ENCODE results near the gene SPATC1L.
"Not testable (repeated sequence)": the region's sequence is repeated elsewhere in the genome, so short reads cannot be mapped to it uniquely, and the experiment has no call there.

Gene SPATC1L

DNA sequence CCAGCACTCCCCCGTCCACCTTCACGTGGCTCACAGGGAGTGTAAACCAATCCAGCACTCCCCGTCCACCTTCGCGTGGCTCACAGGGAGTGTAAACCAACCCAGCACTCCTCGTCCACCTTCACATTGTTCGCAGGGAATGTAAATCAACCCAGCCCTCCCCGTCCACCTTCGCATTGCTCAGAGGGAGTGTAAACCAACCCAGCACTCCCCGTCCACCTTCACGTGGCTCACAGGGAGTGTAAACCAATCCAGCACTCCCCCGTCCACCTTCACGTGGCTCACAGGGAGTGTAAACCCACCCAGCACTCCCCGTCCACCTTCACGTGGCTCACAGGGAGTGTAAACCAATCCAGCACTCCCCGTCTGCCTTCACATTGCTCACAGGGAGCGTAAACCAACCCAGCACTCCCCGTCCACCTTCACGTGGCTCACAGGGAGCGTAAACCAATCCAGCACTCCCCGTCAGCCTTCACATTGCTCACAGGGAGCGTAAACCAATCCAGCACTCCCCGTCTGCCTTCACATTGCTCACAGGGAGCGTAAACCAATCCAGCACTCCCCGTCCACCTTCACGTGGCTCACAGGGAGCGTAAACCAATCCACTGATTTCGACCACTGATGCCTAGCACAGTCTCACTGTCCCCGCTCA lies 43.8 kb downstream of the SPATC1L start:
- CTCF ChIA-PET: interaction anchor here (0.7 kb wide), 1 partner anchor 144 kb away, joined by 3 read pairs; no protein-coding TSS in a partner anchor

DNA sequence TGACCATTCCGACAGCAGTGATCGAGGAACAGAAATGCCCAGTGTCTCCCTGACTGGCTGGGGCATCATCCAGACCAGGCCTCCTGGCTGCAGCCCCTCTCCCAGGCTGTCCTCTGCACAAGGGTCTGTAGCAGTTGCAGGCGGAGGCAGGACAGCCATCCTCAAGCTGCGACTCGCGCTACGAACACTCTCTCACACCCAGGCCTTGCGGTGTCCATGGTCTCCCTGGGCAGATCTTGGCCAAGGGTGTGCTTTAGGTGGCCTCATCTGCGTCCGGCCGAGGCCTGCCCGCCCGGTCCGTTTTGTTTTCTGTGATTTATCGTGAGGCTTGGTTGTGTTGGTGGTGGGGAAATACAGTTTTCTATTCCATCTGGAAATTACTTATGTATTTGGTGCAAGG lies 44.6 kb downstream of the SPATC1L start:
- Mint-ChIP-seq H3K27ac (no peak overlapping the region), H3K9me3 (no peaks in the 10 kb centered on the region), H3K36me3 (no peaks in the 10 kb centered on the region), H3K4me3 (no peak overlapping the region), H3K27me3 (peaks cover 13% of the 10 kb centered on the region), H3K4me1 (peaks cover 8% of the 10 kb centered on the region)
- DNase-seq: no peak
- CTCF ChIA-PET: no interaction called here

More for the DNA sequence above, 43.8 kb downstream of the SPATC1L start:
- not testable (repeated sequence) for H3K9me3 Mint-ChIP-seq, H3K4me3 Mint-ChIP-seq, H3K36me3 Mint-ChIP-seq, DNase-seq, H3K27ac Mint-ChIP-seq
- peaks cover 13% of the 10 kb centered on the region for H3K27me3 Mint-ChIP-seq
- H3K4me1 Mint-ChIP-seq: peaks cover 11% of the 10 kb centered on the region

DNA sequence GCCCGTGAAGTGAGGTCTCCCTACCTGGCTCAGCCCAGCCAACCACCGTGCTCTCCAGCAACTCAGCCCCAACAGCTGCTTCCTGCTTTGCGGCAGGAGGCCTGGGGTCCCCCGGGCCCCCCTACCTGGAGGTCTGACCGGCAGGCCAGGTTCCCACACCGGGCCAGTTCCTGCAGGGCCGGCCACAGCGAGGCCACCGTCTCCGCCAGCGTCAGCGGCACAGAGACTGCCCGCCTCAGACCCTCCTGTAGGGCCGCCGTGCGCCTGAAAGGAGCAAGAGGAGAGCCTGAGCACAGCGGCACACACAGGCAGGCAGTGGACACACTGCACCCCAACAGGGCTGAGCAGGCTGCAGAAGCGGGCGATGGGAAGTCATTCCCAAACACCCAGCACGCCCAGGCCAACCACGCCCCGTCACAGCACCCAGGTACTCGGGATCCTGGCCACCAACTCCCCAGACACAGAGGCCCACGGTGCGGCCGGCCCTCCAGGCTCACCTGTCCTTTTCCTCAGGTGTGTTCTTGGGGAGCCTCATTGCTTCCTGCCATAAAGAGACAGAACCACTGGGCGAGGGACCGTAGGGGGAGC lies 45.8 kb downstream of the SPATC1L start:
- Mint-ChIP-seq H3K9me3 (no peaks in the 10 kb centered on the region), H3K36me3 (no peaks in the 10 kb centered on the region), H3K4me3 (no peak overlapping the region), H3K27me3 (peaks cover 13% of the 10 kb centered on the region), H3K4me1 (peaks cover 1% of the 10 kb centered on the region), H3K27ac (no peak overlapping the region)
- CTCF ChIA-PET: no interaction called here
- no peak for DNase-seq

DNA sequence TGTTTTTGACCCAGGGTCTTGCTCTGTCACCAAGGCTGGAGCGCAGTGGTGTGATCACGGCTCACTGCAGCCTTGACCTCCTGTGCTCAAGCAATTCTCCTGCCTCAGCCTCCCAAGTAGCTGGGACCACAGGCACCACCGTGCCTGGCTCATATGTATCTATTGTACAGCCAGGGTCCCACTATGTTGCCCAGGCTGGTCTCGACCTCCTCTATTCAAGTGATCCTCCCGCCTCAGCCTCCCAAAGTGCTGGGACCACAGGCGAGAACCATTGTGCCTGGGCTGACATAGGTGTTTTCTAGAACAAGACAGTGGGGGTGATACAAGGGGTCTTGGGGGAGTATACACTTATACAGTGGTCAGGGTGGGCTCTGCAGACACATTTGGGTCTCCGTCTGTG lies 46.4 kb downstream of the SPATC1L start:
- Mint-ChIP-seq H3K36me3 (no peaks in the 10 kb centered on the region), H3K9me3 (no peaks in the 10 kb centered on the region), H3K27ac (no peak overlapping the region), H3K4me1 (no peaks in the 10 kb centered on the region), H3K4me3 (no peak overlapping the region), H3K27me3 (peaks cover 13% of the 10 kb centered on the region)
- CTCF ChIA-PET: interaction anchor here (0.7 kb wide), 1 partner anchor 9 kb away, joined by 3 read pairs; no protein-coding TSS in a partner anchor
- DNase-seq: no peak

DNA sequence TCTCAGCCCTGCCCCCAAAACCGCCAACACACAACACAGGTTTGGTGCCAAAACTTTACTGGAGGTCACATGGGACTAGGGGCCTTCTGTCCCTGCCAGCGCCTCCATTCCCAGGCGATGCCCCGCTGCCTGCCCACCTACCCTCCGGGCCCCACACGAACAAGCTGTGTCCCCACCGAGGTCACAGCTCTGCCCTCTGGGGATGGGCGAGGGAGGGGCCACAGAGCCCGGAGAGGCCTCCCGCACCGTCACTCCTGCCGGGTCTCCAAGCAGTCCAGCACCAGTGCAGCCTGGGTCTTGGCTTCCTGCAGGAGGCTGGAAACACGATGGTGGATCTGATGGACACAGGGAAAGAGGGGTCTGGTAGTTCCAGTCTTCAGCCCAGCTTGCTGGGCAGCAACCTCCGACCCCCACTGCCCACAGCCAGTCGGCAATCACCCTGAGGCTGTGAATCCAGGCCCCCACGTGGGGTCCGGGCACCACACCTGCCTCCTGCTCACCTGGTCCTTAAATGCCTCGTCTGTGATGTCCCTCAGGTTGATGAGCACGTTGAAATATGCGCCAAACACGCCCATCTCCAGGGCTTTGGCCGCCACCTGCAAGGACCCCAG lies 47.4 kb downstream of the SPATC1L start:
- no peaks in the 10 kb centered on the region for H3K36me3 Mint-ChIP-seq
- CTCF ChIA-PET: no interaction called here
- no peaks in the 10 kb centered on the region for H3K9me3 Mint-ChIP-seq
- H3K27me3 Mint-ChIP-seq: peaks cover 13% of the 10 kb centered on the region
- no peak overlapping the region for H3K4me3 Mint-ChIP-seq
- no peak for DNase-seq
- H3K4me1 Mint-ChIP-seq: no peaks in the 10 kb centered on the region
- no peak overlapping the region for H3K27ac Mint-ChIP-seq

DNA sequence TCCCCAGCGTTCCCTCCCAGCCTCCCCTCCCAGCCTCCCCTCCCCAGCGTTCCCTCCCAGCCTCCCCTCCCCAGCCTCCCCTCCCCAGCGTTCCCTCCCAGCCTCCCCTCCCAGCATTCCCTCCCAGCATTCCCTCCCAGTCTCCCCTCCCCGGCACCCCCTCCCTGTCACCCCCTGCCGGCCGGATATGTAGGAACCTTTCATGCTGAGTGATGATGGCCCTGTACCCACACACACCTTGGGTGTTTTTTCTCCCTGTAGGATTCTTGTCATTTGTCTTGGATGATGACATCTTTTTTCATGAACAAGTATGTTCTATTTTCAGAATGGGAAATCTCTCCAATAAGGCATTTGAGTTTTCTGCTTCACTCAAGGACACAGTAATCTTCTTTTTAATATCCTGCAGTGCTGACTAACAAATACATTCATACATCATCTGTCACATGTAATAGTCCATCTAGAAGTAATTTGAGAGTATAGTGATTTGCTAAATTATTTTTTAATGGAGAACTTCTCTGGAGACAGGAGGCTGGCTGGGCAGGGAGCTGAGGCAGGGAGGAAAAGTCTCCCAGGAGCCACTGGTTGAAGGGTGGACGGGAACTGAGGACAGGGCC lies 48.4 kb downstream of the SPATC1L start:
- H3K4me1 Mint-ChIP-seq: no peaks in the 10 kb centered on the region
- CTCF ChIA-PET: no interaction called here
- no peak overlapping the region for H3K27ac Mint-ChIP-seq
- no peak for DNase-seq
- H3K36me3 Mint-ChIP-seq: no peaks in the 10 kb centered on the region
- peaks cover 13% of the 10 kb centered on the region for H3K27me3 Mint-ChIP-seq
- no peaks in the 10 kb centered on the region for H3K9me3 Mint-ChIP-seq
- no peak overlapping the region for H3K4me3 Mint-ChIP-seq

DNA sequence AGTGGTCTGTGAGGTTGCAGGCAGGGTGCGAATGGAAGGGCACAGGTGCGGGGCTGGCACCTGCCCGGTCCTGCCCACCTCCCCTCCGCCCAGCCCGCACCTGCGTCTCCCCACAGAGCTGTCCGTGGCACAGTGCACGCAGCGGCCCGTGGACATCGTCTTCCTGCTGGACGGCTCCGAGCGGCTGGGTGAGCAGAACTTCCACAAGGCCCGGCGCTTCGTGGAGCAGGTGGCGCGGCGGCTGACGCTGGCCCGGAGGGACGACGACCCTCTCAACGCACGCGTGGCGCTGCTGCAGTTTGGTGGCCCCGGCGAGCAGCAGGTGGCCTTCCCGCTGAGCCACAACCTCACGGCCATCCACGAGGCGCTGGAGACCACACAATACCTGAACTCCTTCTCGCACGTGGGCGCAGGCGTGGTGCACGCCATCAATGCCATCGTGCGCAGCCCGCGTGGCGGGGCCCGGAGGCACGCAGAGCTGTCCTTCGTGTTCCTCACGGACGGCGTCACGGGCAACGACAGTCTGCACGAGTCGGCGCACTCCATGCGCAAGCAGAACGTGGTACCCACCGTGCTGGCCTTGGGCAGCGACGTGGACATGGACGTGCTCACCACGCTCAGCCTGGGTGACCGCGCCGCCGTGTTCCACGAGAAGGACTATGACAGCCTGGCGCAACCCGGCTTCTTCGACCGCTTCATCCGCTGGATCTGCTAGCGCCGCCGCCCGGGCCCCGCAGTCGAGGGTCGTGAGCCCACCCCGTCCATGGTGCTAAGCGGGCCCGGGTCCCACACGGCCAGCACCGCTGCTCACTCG lies 52.2 kb downstream of the SPATC1L start:
- DNase-seq: no peak
- no peaks in the 10 kb centered on the region for H3K4me1 Mint-ChIP-seq
- no peak overlapping the region for H3K4me3 Mint-ChIP-seq
- CTCF ChIA-PET: no interaction called here
- no peaks in the 10 kb centered on the region for H3K27me3 Mint-ChIP-seq
- H3K36me3 Mint-ChIP-seq: no peaks in the 10 kb centered on the region
- no peak overlapping the region for H3K27ac Mint-ChIP-seq
- H3K9me3 Mint-ChIP-seq: no peaks in the 10 kb centered on the region

DNA sequence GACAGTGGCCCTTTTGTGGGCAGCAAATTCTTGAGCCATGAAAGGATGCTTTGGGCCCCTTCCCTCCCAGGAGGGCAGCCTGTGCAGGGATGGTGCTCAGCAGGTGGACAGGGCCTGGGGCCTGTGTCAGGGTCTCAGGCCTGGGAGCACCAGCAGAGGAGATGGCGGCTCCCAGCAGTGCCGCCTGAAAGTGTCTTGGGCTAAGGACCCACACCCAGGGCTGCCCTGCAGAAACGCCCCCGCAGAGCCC lies 52.7 kb downstream of the SPATC1L start:
- H3K36me3 Mint-ChIP-seq: no peaks in the 10 kb centered on the region
- H3K27ac Mint-ChIP-seq: no peak overlapping the region
- H3K4me1 Mint-ChIP-seq: no peaks in the 10 kb centered on the region
- CTCF ChIA-PET: no interaction called here
- no peaks in the 10 kb centered on the region for H3K9me3 Mint-ChIP-seq
- DNase-seq: no peak
- H3K4me3 Mint-ChIP-seq: no peak overlapping the region
- H3K27me3 Mint-ChIP-seq: no peaks in the 10 kb centered on the region

DNA sequence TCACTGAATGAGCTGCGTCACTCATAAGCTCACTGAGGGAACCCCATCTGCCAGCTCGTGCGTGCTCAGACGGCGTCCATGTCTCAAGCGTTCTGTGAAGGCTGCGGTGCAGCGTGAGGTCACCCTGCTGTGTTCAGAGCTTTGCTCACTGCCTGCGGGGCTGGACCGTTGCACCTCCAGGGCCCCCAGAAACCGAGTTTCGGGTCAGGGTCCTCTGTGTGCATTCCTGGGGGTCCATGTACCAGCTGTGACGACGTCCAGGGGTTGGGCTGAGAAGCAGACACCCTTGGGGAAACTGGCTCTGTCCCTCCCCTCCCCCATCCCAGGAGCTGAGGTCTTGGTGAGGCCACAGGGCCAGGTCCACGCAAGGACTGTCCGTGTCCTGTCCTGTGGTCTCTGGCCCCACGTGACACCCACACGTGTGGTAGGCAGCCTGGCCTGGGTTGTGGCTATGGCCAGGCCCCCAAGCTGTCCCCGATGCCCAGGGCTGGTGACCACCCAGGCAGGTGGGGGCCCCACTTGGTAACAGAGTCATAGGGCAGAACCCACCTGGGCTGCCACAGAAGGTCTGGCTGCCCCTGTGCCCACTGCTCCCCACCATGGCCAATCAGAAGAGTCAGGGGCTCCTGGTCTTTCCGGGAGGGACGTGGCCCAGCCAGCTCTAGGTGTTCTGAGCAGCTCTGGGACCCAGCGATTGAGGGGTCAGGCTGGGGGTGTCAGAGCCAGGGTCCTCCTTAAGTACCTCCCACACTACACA lies 53.2 kb downstream of the SPATC1L start:
- Mint-ChIP-seq H3K27ac (no peak overlapping the region), H3K36me3 (no peaks in the 10 kb centered on the region), H3K4me1 (no peaks in the 10 kb centered on the region), H3K4me3 (no peak overlapping the region), H3K27me3 (no peaks in the 10 kb centered on the region), H3K9me3 (no peaks in the 10 kb centered on the region)
- DNase-seq: no peak
- CTCF ChIA-PET: interaction anchor here (0.7 to 1.2 kb wide), 2 partner anchors 12 to 13 kb away, joined by 3 read pairs; no protein-coding TSS in a partner anchor

DNA sequence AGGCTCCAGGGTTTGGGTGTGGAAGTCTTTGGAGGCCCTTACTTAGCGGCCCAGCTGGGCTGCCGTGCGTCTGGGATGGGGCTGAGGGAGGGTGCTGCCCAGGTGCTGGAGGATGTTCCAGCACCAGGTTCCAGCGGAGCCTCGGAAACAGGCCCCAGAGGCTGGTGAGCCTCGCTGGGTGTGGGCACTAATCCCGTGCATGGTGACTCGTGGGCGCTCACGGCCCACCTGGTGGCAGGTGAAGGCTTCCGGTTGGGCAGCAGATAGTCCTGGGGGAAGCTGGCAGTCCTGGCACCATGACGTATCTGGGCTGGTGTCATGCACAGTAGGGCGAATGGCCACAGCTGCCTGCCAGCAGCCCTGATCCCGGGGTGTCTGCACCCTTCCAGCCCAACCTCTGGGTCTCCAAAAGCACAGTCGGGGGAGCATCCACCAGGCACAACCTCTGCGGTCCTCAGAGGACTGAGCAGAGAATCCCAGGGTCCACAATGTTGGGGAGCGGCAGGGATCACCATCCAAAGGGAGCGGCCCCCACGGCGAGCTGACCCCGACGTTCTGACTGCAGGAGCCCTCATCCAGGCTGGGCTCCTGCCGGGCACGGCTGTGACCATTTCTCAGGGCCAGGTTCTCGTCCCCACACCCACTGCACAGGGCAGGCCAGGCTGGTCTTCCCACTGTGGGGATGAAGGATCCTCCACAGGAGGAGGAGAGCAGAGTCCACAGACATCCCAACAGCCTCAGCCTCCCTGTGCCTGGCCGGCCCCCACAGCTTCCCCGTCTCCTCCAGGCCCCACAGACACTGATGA lies 54.2 kb downstream of the SPATC1L start:
- Mint-ChIP-seq H3K27me3 (no peaks in the 10 kb centered on the region), H3K4me1 (no peaks in the 10 kb centered on the region), H3K36me3 (no peaks in the 10 kb centered on the region), H3K27ac (no peak overlapping the region), H3K4me3 (no peak overlapping the region), H3K9me3 (no peaks in the 10 kb centered on the region)
- CTCF ChIA-PET: interaction anchor here (0.7 to 1.2 kb wide), 2 partner anchors 13 to 14 kb away, joined by 3 read pairs; no protein-coding TSS in a partner anchor
- no peak for DNase-seq

DNA sequence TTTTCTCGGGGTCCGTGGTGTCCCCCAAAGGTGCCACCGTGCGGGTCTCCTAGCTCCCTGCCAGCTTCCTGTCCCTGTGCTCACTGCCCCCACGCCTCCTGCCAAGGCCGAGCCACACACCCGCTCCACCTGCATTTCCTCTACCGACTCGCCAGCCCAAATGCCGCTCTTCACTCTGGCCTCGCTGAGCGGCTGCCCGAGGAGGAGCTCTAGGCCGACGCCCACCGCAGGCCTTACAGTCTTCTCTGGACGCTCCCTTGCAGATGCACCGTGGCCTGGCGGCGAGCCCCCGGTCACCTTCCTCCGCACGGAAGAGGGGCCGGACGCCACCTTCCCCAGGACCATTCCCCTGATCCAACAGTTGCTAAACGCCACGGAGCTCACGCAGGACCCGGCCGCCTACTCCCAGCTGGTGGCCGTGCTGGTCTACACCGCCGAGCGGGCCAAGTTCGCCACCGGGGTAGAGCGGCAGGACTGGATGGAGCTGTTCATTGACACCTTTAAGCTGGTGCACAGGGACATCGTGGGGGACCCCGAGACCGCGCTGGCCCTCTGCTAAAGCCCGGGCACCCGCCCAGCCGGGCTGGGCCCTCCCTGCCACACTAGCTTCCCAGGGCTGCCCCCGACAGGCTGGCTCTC lies 55.2 kb downstream of the SPATC1L start:
- no peak overlapping the region for H3K27ac Mint-ChIP-seq

DNA sequence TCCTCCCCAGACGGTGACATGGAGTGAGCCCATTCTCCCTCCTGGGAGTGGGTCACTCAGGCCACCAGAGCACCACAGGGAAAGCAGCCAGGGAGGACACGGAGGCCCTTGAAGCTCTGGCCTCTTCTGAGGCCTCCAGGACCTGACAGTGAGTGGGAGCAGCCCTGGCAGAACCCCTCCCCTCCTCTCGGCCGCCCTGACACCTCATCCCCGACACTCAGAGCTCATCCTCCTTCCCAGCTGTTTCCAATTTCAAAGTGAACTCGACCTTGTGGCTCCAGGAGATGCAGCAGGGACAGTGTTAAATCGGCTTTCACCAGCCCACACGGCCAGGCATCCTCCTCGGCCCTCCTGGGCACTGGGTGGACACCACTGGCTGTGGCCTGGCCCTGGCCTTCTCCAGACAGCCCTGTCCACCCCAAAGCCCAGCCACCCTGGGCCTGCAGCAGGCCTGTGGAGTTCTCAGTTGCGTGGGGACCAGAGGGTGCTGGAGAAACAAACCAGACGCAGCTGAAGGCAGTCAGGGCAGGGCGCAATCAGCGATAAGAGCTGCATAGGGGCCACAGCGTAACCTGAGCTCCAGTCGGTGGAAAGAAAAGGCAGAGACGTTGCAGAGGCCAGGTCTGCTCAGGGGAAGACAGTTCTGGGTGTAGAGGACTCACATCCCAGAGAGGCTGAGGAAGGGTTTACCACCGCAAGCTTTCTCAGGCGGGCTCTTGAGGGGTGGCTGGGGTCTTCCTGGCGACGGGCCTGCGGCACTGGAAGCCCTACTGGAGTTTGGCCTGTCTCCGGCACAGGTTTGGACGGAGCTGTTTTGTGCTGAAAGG lies 55.9 kb downstream of the SPATC1L start:
- no peak overlapping the region for H3K4me3 Mint-ChIP-seq
- peak overlapping the region; percentile 55 for H3K27ac Mint-ChIP-seq
- no peak for DNase-seq
- no peaks in the 10 kb centered on the region for H3K9me3 Mint-ChIP-seq
- CTCF ChIA-PET: no interaction called here
- no peaks in the 10 kb centered on the region for H3K4me1 Mint-ChIP-seq
- no peaks in the 10 kb centered on the region for H3K27me3 Mint-ChIP-seq
- H3K36me3 Mint-ChIP-seq: no peaks in the 10 kb centered on the region

More for the DNA sequence above, 55.2 kb downstream of the SPATC1L start:
- CTCF ChIA-PET: no interaction called here
- no peak for DNase-seq
- Mint-ChIP-seq H3K36me3 (no peaks in the 10 kb centered on the region), H3K4me3 (no peak overlapping the region), H3K9me3 (no peaks in the 10 kb centered on the region), H3K4me1 (no peaks in the 10 kb centered on the region), H3K27me3 (no peaks in the 10 kb centered on the region)
